Esophagus (tissue), 2 donors: ENCODE measurements around the gene HTR1B. TPM values are rescaled to one million over a fixed set of nuclear protein-coding genes. Genes with fewer than 3 reads are reported as not detected.

ENCODE experiments used
- polyA plus RNA-seq, 2 donors: library from polyadenylated mRNA; stranded (reverse); fragments of 200-250 nt; gene quantifications; one replicate each; pipeline ENCODE4 v1.2.3, GENCODE V29; 2013
- donor health status: healthy with polysubstance abuse.
- donor health status: Bipolar disorder and iron deficiency.

Gene HTR1B
- polyA plus RNA-seq, 2 donors: 0.02 to 0.04 TPM

Other genes with a start within 250 kb of the HTR1B start
- gene MEI4, start 189.5 kb upstream of the HTR1B start, polyA plus RNA-seq: not detected